Mucosa of descending colon (tissue), 3 donors: ENCODE measurements around the gene ENPP3. TPM values are rescaled to one million over a fixed set of nuclear protein-coding genes. Genes with fewer than 3 reads are reported as not detected.

Source experiments
- ATAC-seq: fragments of 200-7000 bp; cut with Tn5 transposase; one replicate; pipeline ENCODE4 v1.9.1; 2020; ENCODE audit warnings: mild to moderate bottlenecking, moderate library complexity
- DNase-seq, 3 donors: peaks; one replicate each; pipeline ENCODE4 v3.0.0-alpha.2; 2020
- H3K36me3 ChIP-seq: fragments of 200-600 bp; one replicate; pipeline ENCODE4 v1.8.0; 2021; ENCODE audit warnings: low read depth, mild to moderate bottlenecking
- H3K4me1 ChIP-seq: fragments of 200-600 bp; one replicate; pipeline ENCODE4 v1.8.0; 2021; ENCODE audit warnings: low read depth, mild to moderate bottlenecking
- H3K4me3 ChIP-seq: fragments of 200-600 bp; one replicate; pipeline ENCODE4 v1.8.0; 2021; ENCODE audit warnings: mild to moderate bottlenecking
- H3K9me3 ChIP-seq: fragments of 200-600 bp; one replicate; pipeline ENCODE4 v1.8.0; 2021; ENCODE audit warnings: mild to moderate bottlenecking
- CTCF ChIP-seq: fragments of 200-600 bp; IDR thresholded peaks from one replicate; pipeline ENCODE4 v1.8.0; 2022; ENCODE audit warnings: antibody characterized with exemption, mild to moderate bottlenecking
- intact Hi-C, 2 donors: fragments of 100-400 bp; cut with DNase I in 1 of 2; cut with micrococcal nuclease in 1 of 2; formaldehyde crosslinking; loops; one replicate each; pipeline versions ENCODE4 v1.11.0 to v1.11.1; 2022; cut with DNase I, micrococcal nuclease
- total RNA-seq, 3 donors: library from RNA; stranded (reverse); fragmentation: NEBNext Ultra II Directional in 2 of 3; extraction: Animal tissue kit (Norgen Biotek cat#: 25700) in 2 of 3; gene quantifications; one replicate each; pipeline versions ENCODE4 v1.2.1 to v1.2.4, GENCODE V29; 2021 to 2023
- donor health status: DM: no; HTN: no; CAD: no; lungs with moderate emphysema.
- donor health status: DM: no; HTN: no; CAD: no.
- donor health status: DM: no; HTN: yes; CAD: no.

The ENPP3 gene
- total RNA-seq, 3 donors from 2014 or later = 6.6 to 22.8 (median 19.5) TPM

DNA sequence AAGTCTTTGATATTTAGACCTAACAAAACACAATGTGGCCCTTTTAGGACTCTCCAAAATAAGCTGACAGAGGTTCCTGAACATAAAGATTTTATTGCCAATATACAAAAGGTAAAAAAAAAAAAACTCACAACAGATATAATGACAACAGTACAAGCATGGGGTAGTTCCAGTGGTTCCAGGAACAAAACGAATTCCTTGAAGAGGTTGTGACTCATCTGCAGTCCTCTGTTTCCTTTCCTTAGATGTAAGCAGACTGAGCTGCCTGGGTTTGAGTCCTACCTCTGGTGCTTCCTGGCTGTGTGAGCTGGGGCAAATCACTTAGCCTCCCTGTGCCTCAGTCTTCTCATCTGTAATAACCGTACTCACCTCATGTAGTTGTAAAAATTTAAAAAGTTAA is 87.0 kb downstream of the ENPP3 start:
- no peaks in the 10 kb centered on the region for H3K4me1 ChIP-seq
- TF ChIP-seq CTCF = no peak
- intact Hi-C loops = no loop called here
- DNase-seq = no peak
- H3K9me3 ChIP-seq = no peaks in the 10 kb centered on the region
- ATAC-seq = no peak
- H3K36me3 ChIP-seq = no peaks in the 10 kb centered on the region
- H3K4me3 ChIP-seq = no peak overlapping the region

DNA sequence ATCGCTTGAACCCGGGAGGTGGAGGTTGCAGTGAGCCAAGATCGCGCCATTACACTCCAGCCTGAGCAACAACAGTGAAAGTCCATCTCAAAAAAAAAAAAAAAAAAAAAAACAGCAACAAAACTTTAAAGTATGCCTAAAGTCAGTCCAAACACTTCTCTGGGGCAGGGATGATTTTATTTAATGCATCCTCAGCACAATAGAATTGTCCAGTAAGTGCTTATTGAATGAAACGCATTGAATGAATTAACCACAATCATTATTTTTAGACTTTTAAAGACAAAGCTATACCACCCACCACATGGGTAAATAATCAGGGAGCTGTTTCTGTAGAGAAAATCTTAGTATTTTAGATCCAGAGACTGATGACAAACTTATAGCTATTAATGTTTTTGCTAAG is 90.4 kb downstream of the ENPP3 start:
- DNase-seq (no peak), ATAC-seq (no peak)
- no peaks in the 10 kb centered on the region for H3K4me1 ChIP-seq
- H3K4me3 ChIP-seq = no peak overlapping the region
- intact Hi-C loops = no loop called here
- no peak for TF ChIP-seq CTCF
- no peaks in the 10 kb centered on the region for H3K9me3 ChIP-seq
- H3K36me3 ChIP-seq = no peaks in the 10 kb centered on the region

DNA sequence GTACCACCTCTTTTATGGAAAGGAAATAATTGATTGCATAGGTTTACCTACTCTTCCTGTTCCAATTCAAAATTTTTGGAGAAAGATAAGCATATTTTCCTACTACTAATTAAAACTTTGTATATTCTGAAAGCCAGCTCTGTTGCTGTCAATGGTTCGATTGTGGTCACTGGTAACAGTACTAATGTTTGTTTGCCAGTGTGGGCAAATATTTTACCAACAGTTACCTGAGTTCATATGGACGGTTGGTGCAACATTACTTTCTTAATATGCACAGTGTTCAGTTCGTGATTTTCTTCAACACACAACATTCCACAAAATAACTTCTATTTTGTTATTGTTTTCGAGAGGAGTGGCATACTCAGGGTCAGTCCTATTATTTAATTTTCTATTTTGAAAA is 90.8 kb downstream of the ENPP3 start:
- intact Hi-C loops = no loop called here

DNA sequence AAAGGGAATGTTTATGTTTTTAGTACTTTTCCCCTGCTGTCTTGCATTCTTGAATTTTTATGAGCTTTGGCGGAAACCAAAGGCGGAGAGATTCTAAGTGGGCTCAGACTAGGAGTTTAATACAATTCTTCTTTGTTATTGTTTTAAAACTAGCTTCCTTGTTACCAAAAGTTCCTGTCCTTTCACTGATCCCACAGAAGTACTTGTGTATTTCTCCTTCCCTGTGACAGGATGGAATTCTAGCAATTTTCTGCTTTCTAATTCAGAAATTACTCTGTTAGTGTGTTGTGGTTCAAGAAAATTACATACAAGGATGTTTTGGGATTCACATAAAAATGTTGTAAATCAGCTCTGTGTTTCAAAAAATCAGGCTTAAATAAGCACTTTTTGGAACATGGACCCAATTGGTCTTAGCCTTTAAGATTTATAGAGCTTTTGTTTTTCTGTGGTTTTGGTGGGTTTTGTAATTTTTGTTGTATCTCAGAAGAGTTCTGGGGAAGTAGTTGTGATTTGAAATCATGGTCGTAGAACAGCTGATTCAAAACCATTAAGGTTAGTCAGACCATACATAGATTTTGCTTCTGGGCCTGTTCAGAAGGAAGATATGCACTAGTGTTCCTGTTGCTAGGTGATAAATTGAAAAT is 91.3 kb downstream of the ENPP3 start:
- no peak overlapping the region for H3K4me3 ChIP-seq
- ATAC-seq = no peak

More for the DNA sequence above, 90.8 kb downstream of the ENPP3 start:
- H3K36me3 ChIP-seq = no peaks in the 10 kb centered on the region
- no peak overlapping the region for H3K4me3 ChIP-seq
- ATAC-seq = no peak
- no peak for DNase-seq
- H3K4me1 ChIP-seq = no peaks in the 10 kb centered on the region
- no peak for TF ChIP-seq CTCF
- no peaks in the 10 kb centered on the region for H3K9me3 ChIP-seq

GRCh38 chr6:131729550-131729949 is 92.4 kb downstream of the ENPP3 start:
- no peak for DNase-seq
- ATAC-seq = no peak
- H3K4me3 ChIP-seq = no peak overlapping the region
- no peaks in the 10 kb centered on the region for H3K36me3 ChIP-seq
- no peak for TF ChIP-seq CTCF
- intact Hi-C loops = no loop called here
- no peaks in the 10 kb centered on the region for H3K4me1 ChIP-seq
- no peaks in the 10 kb centered on the region for H3K9me3 ChIP-seq

More for the DNA sequence above, 91.3 kb downstream of the ENPP3 start:
- no peak for DNase-seq
- TF ChIP-seq CTCF = no peak
- Histone ChIP-seq H3K9me3 (no peaks in the 10 kb centered on the region), H3K36me3 (no peaks in the 10 kb centered on the region), H3K4me1 (no peaks in the 10 kb centered on the region)
- intact Hi-C loops = no loop called here

DNA sequence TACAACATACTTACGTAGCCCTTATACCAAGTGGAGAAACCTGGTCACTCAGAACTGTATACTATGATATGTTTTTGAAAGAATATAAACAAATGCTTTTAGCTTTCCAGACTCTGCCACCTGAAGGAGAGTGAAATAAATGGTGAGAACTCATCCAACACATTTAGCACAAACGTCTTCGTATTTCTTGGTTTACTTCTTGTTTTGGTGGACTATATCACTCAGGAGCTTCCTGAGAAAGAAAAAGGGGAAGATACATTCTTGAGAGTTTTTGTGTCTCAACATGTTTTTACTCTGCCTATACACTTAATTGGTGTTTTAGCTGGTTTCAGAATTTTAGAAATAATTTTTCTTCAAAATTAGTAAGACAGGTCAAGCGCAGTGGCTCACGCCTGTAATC is 93.2 kb downstream of the ENPP3 start:
- no peak for TF ChIP-seq CTCF
- Histone ChIP-seq H3K4me1 (no peaks in the 10 kb centered on the region), H3K36me3 (no peaks in the 10 kb centered on the region), H3K9me3 (no peaks in the 10 kb centered on the region), H3K4me3 (no peak overlapping the region)
- DNase-seq = no peak
- intact Hi-C loops = no loop called here
- ATAC-seq = no peak
